ENCODE results near the gene NHP2.

GRCh38 chr5:178152491-178153444, 917 bp downstream of the NHP2 start:
- TF ChIP-seq TAF1 (IDR thresholded peaks at IDR 0.05; ENCODE audit: control insufficient read depth, extremely low read depth, insufficient read depth, low read length, severe bottlenecking): no peak
- TF ChIP-seq BRD4 (IDR thresholded peaks at IDR 0.05): no peak
- TF ChIP-seq CEBPB (tag; IDR thresholded peaks at IDR 0.05): no peak
- TF ChIP-seq CTCF (IDR thresholded peaks at IDR 0.05 in 2 of 3, conservative IDR thresholded peaks at IDR 0.05 in 1 of 3; ENCODE audit: insufficient read depth in 2 of 3, low read depth in 1 of 3, low read length in 3 of 3): no peak
- TF ChIP-seq SMAD4 (CRISPR knock-in tag; conservative IDR thresholded peaks at IDR 0.05): no peak
- no peak for TF ChIP-seq ZNF133 (CRISPR knock-in tag; IDR thresholded peaks at IDR 0.05)
- no peak for TF ChIP-seq ATF3 (IDR thresholded peaks at IDR 0.05)
- TF ChIP-seq ATF3 (CRISPR knock-in tag; conservative IDR thresholded peaks at IDR 0.05): no peak
- TF ChIP-seq NKRF (IDR thresholded peaks at IDR 0.05; ENCODE audit: borderline replicate concordance): no peak
- TF ChIP-seq FOS (IDR thresholded peaks at IDR 0.05; ENCODE audit: extremely low read depth, insufficient read length): no peak
- TF ChIP-seq NR2C2 (CRISPR knock-in tag; IDR thresholded peaks at IDR 0.05): no peak
- no peak for TF ChIP-seq NR2C2 (tag; IDR thresholded peaks at IDR 0.05)
- TF ChIP-seq ZNF507 (tag; conservative IDR thresholded peaks at IDR 0.05): no peak
- TF ChIP-seq KAT8 (IDR thresholded peaks at IDR 0.05; ENCODE audit: low read depth): no peak

All from K562 (cell line).